Measurements from ENCODE around the gene IL22RA1.

DNA sequence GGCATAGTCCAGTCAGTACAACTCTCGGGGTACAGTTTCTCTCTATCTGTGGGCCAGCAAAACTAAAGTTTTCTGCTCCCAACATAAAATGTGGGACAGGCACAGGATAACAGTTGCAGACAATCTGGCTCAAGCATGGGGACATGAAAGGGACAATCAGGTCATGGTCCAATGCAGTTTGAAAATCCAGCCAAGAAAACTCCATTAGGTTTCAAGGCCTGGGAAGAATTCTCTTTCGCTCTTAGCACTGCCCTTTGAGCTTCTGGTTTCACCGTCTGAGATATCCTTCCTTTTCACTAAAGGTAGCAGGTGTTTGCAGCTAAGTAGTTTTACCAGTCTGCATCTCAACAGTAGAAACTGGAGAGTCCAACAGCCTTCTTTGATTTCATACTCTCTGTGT, 21.1 kb upstream of the IL22RA1 start:
- no peak for TF ChIP-seq EZH2 (IDR thresholded peaks at IDR 0.05; ENCODE audit: borderline replicate concordance, low read length)
- TF ChIP-seq, protein P1, sequence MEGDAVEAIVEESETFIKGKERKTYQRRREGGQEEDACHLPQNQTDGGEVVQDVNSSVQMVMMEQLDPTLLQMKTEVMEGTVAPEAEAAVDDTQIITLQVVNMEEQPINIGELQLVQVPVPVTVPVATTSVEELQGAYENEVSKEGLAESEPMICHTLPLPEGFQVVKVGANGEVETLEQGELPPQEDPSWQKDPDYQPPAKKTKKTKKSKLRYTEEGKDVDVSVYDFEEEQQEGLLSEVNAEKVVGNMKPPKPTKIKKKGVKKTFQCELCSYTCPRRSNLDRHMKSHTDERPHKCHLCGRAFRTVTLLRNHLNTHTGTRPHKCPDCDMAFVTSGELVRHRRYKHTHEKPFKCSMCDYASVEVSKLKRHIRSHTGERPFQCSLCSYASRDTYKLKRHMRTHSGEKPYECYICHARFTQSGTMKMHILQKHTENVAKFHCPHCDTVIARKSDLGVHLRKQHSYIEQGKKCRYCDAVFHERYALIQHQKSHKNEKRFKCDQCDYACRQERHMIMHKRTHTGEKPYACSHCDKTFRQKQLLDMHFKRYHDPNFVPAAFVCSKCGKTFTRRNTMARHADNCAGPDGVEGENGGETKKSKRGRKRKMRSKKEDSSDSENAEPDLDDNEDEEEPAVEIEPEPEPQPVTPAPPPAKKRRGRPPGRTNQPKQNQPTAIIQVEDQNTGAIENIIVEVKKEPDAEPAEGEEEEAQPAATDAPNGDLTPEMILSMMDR (conservative IDR thresholded peaks at IDR 0.05 in 1 of 2, IDR thresholded peaks at IDR 0.05 in 1 of 2; ENCODE audit: extremely low read depth in 1 of 2, insufficient read depth in 1 of 2, low read depth in 1 of 2, low read length in 2 of 2): no peak

Data from mammary epithelial cell (primary cell).